Memory B cell (primary cell): ENCODE measurements around the gene WDPCP.

ENCODE experiments used
- ATAC-seq: fragments of 150-1000 bp; cut with Tn5 transposase; 2 replicates; pipeline ENCODE4 v1.10.0; 2021; ENCODE audit warnings: low read depth, mild to moderate bottlenecking, moderate library complexity
- DNase-seq, 2 donors: peaks; one replicate each; pipeline ENCODE4 v3.0.0; 2022; ENCODE audit warnings: low spot score in 2 of 2
- H3K27ac Mint-ChIP-seq: one replicate; pipeline ENCODE4 v1.8.0; 2022; ENCODE audit warnings: mild to moderate bottlenecking, moderate library complexity, mixed read lengths
- H3K27me3 Mint-ChIP-seq: one replicate; pipeline ENCODE4 v1.8.0; 2022; ENCODE audit warnings: mixed read lengths
- H3K36me3 Mint-ChIP-seq: one replicate; pipeline ENCODE4 v1.8.0; 2022; ENCODE audit warnings: mild to moderate bottlenecking, mixed read lengths
- H3K4me1 Mint-ChIP-seq: one replicate; pipeline ENCODE4 v1.8.0; 2022; ENCODE audit warnings: mixed read lengths
- H3K4me3 Mint-ChIP-seq: one replicate; pipeline ENCODE4 v1.8.0; 2022; ENCODE audit warnings: mild to moderate bottlenecking, moderate library complexity, mixed read lengths
- H3K9me3 Mint-ChIP-seq: one replicate; pipeline ENCODE4 v1.8.0; 2022; ENCODE audit warnings: mixed read lengths

WDPCP gene

GRCh38 chr2:63124218-63124617, 464.1 kb downstream of the WDPCP start:
- Mint-ChIP-seq H3K9me3 (no peaks in the 10 kb centered on the region), H3K27me3 (no peaks in the 10 kb centered on the region), H3K27ac (no peak overlapping the region), H3K36me3 (peaks cover 4% of the 10 kb centered on the region), H3K4me3 (no peak overlapping the region), H3K4me1 (peaks cover 6% of the 10 kb centered on the region)
- DNase-seq, result no peak
- ATAC-seq, result peak; percentile 62

- ATAC-seq, result no peak
- Mint-ChIP-seq H3K4me1 (peaks cover 6% of the 10 kb centered on the region), H3K9me3 (peaks cover 2% of the 10 kb centered on the region)
Observed at GRCh38 chr2:63122921-63123320, 465.4 kb downstream of the WDPCP start.

DNA sequence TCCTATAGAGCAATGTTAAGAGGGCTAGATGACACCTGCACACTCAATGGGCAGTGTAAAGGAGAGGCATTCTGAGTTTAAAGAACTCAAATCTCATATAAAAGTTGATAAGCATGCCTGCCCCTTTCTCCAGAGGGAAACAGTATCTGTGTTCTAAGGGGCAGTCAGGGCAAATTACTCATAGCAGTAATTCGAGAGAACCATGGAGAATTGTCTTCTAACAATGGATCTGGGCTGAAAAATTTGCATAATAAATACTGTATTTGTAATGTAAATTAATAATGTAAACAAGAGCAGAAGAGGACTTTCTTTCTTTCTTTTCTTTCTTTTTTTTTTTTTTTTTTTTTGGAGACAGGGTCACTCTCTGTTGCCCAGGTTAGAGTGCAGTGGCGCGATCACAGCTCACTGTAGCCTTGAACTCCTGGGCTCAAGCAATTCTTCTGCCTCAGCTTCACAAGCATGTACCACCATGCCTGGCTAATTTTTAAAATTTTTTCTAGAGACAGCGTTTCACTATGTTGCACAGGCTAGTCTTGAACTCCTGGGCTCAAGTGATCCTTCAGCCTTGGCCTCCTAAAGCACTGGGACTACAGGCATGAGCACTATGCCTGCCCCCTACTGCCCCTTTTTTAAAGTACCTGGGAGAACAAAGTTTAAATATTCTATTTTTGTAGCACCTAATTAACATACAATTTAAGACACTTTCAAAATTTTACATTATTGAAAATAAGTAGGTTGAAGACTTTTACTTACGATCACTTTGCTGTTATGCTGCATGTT, 467.0 kb downstream of the WDPCP start:
- Mint-ChIP-seq H3K27me3 (no peaks in the 10 kb centered on the region), H3K4me3 (no peak overlapping the region), H3K4me1 (peaks cover 6% of the 10 kb centered on the region), H3K9me3 (peaks cover 7% of the 10 kb centered on the region), H3K27ac (no peak overlapping the region), H3K36me3 (peaks cover 4% of the 10 kb centered on the region)
- no peak for ATAC-seq
- no peak for DNase-seq

More at GRCh38 chr2:63122921-63123320, 465.4 kb downstream of the WDPCP start:
- Mint-ChIP-seq H3K36me3 (peaks cover 4% of the 10 kb centered on the region), H3K27ac (no peak overlapping the region), H3K4me3 (no peak overlapping the region), H3K27me3 (no peaks in the 10 kb centered on the region)
- DNase-seq, result no peak

DNA sequence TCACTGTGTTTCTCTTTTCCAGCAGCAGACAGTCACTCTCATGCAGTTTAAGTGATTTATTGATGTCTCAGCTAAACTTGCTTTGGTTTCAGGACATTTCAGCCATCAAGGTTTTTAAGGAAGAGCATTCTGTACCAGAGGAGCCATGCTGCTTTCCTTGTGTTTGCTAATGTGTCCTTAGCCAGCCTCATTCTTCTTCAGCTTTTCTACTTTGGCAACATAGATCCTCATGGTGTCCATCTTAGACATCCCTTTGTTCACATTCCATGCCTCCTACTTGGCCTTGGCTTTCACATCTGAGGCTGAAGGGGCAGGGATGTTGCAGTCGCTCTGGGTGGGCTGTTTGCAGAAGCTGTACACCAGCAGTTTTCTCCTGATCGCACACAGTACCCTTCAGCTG, 469.5 kb downstream of the WDPCP start:
- Mint-ChIP-seq H3K4me1 (no peaks in the 10 kb centered on the region), H3K36me3 (peaks cover 5% of the 10 kb centered on the region), H3K4me3 (no peak overlapping the region), H3K27me3 (no peaks in the 10 kb centered on the region), H3K9me3 (peaks cover 11% of the 10 kb centered on the region), H3K27ac (no peak overlapping the region)
- ATAC-seq (no peak), DNase-seq (no peak)

GRCh38 chr2:63104482-63104881, 483.8 kb downstream of the WDPCP start:
- Mint-ChIP-seq H3K36me3 (peaks cover 2% of the 10 kb centered on the region), H3K27me3 (no peaks in the 10 kb centered on the region), H3K4me3 (no peak overlapping the region), H3K4me1 (no peaks in the 10 kb centered on the region), H3K9me3 (peaks cover 14% of the 10 kb centered on the region), H3K27ac (no peak overlapping the region)
- ATAC-seq, result no peak
- no peak for DNase-seq

DNA sequence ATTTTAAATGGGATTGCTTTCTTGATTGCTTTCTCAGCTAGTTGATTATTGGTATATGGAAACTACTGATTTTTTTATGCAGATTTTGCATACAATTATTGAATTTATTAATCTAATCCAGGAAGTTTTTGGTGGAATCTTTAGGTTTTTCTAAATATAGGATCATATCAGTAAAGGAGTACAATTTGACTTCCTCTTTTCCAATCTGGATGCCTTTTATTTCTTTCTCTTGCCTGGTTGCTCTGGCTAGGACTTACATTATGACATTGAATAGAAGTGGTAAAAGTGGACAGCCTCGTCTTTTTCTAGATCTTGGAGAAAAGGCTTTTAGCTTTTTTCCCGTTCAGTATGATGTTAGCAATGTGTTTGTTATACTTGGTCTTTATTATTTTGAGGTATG, 486.3 kb downstream of the WDPCP start:
- Mint-ChIP-seq H3K9me3 (peaks cover 12% of the 10 kb centered on the region), H3K36me3 (peaks cover 2% of the 10 kb centered on the region), H3K27ac (no peak overlapping the region), H3K27me3 (no peaks in the 10 kb centered on the region), H3K4me1 (no peaks in the 10 kb centered on the region), H3K4me3 (no peak overlapping the region)
- ATAC-seq, result no peak
- DNase-seq, result no peak

GRCh38 chr2:63099032-63099431, 489.2 kb downstream of the WDPCP start:
- H3K36me3 Mint-ChIP-seq, result peaks cover 1% of the 10 kb centered on the region
- H3K27me3 Mint-ChIP-seq, result peaks cover 2% of the 10 kb centered on the region
- no peaks in the 10 kb centered on the region for H3K4me1 Mint-ChIP-seq
- ATAC-seq, result no peak
- H3K4me3 Mint-ChIP-seq, result no peak overlapping the region
- H3K27ac Mint-ChIP-seq, result no peak overlapping the region
- DNase-seq, result no peak
- peaks cover 4% of the 10 kb centered on the region for H3K9me3 Mint-ChIP-seq

DNA sequence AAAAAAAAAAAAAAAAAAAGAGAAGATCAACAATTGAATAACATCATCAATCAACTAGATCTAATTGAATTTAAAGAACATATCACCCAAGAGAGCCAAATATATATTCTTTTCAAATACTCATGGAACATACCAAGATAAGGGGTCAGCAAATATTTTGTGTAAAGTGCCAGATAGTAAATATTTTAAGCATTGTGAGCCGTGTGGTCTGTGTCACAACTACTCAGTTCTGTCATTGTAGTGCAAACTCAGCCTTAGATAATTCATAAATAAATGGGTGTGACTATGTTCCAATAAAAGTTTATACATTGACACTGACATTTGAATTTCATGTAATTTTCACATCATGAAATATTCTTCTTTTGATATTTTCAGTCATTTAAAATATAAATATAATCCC, 491.8 kb downstream of the WDPCP start:
- Mint-ChIP-seq H3K27me3 (peaks cover 8% of the 10 kb centered on the region), H3K36me3 (peaks cover 3% of the 10 kb centered on the region), H3K4me3 (no peak overlapping the region), H3K9me3 (no peaks in the 10 kb centered on the region), H3K4me1 (no peaks in the 10 kb centered on the region), H3K27ac (no peak overlapping the region)
- ATAC-seq (no peak), DNase-seq (no peak)

DNA sequence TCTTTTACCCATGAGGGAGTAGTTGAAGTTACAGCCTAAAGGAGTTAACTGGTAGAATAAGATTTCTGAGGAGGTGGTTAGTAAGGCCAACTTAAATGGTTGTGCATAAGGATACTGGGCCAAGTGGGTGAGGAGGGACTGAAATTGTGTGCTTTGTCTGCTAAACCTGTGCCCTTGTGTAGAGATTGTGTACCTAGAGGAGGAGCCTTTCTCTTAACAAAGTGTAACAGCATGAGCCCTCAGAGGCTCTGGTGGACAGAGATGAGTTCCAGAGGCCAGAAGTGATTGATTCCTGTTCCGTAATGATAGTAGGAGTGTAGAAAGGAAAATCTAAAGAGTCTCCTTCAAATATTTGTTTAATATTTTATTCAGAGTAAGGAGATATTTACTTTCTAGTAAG, 494.8 kb downstream of the WDPCP start:
- Mint-ChIP-seq H3K36me3 (peaks cover 3% of the 10 kb centered on the region), H3K27me3 (peaks cover 10% of the 10 kb centered on the region), H3K4me1 (no peaks in the 10 kb centered on the region), H3K9me3 (no peaks in the 10 kb centered on the region), H3K27ac (no peak overlapping the region), H3K4me3 (no peak overlapping the region)
- no peak for DNase-seq
- no peak for ATAC-seq

GRCh38 chr2:63092857-63093256, 495.4 kb downstream of the WDPCP start:
- H3K36me3 Mint-ChIP-seq, result peaks cover 3% of the 10 kb centered on the region
- peaks cover 10% of the 10 kb centered on the region for H3K27me3 Mint-ChIP-seq
- H3K4me1 Mint-ChIP-seq, result no peaks in the 10 kb centered on the region
- DNase-seq (no peak), ATAC-seq (no peak)
- H3K9me3 Mint-ChIP-seq, result no peaks in the 10 kb centered on the region
- no peak overlapping the region for H3K27ac Mint-ChIP-seq
- no peak overlapping the region for H3K4me3 Mint-ChIP-seq

GRCh38 chr2:63092401-63092800, 495.9 kb downstream of the WDPCP start:
- no peak for DNase-seq
- Mint-ChIP-seq H3K4me1 (no peaks in the 10 kb centered on the region), H3K27me3 (peaks cover 10% of the 10 kb centered on the region), H3K27ac (no peak overlapping the region), H3K36me3 (peaks cover 3% of the 10 kb centered on the region), H3K9me3 (no peaks in the 10 kb centered on the region), H3K4me3 (no peak overlapping the region)
- no peak for ATAC-seq

- no peaks in the 10 kb centered on the region for H3K36me3 Mint-ChIP-seq
- DNase-seq, result no peak
- peaks cover 6% of the 10 kb centered on the region for H3K27me3 Mint-ChIP-seq
- no peak for ATAC-seq
- H3K27ac Mint-ChIP-seq, result no peak overlapping the region
- H3K4me3 Mint-ChIP-seq, result no peak overlapping the region
- no peaks in the 10 kb centered on the region for H3K4me1 Mint-ChIP-seq
- peaks cover 2% of the 10 kb centered on the region for H3K9me3 Mint-ChIP-seq
Observed at GRCh38 chr2:63086687-63087086, 501.6 kb downstream of the WDPCP start.

GRCh38 chr2:63081404-63081803, 506.9 kb downstream of the WDPCP start:
- Mint-ChIP-seq H3K36me3 (no peaks in the 10 kb centered on the region), H3K4me1 (no peaks in the 10 kb centered on the region), H3K27me3 (peaks cover 8% of the 10 kb centered on the region), H3K9me3 (peaks cover 2% of the 10 kb centered on the region), H3K27ac (no peak overlapping the region), H3K4me3 (no peak overlapping the region)
- ATAC-seq (no peak), DNase-seq (no peak)

DNA sequence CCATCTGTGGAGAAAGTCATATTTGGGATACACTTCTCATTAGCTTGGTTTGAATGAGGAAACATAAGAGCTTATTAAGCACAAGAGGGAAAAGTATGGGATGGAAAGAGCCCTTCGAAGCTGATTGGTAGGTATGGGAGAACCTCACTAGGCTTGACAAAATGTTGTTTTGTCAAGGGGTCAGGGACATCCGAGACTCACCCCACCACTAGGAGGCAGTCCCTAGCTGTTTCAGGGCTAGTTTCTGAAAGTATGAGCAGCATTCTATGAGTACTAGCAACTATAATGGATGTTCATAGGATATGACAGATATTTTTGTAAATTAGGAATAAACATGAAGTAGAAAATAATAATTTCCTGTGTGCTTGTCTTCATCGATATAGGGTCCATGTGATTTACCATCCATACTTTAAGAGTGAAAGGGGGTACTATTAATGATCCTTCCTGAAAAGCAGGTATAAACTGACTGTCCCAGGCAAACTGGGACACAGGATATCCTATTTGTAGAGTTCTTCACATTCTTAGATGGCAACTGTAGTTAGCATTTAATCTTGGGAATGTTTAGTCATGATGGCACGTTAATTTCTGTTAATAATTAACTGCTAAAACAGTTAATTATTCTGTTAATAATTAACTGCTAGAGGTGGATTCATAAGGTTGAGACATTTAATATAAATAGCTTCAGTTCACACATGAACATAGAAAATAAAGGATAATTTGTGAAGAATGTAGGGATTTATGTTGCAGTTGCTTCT, 509.2 kb downstream of the WDPCP start:
- Mint-ChIP-seq H3K27ac (no peak overlapping the region), H3K9me3 (no peaks in the 10 kb centered on the region), H3K27me3 (peaks cover 6% of the 10 kb centered on the region), H3K4me1 (no peaks in the 10 kb centered on the region), H3K36me3 (no peaks in the 10 kb centered on the region), H3K4me3 (no peak overlapping the region)
- ATAC-seq, result no peak
- DNase-seq, result no peak
